NCI-H2227 treated with DMSO at 0.1 percent for 48 hours (cell line): ENCODE measurements around the gene PICK1.

Experiments used
- DNase-seq: peaks from one replicate; lab custom pipeline; 2025; lab: John Stamatoyannopoulos, UW

PICK1 gene

GRCh38 chr22:38056969-38057891 is at the start of gene PICK1:
Gene PICK1, plus strand, starts transcription at chr22:38057404. Its CDS starts 406 bp downstream, at chr22:38057810.
- DNase-seq: peak; percentile 79

GRCh38 chr22:38009000-38009806 is 48.0 kb upstream of the PICK1 start:
- no peak for DNase-seq

GRCh38 chr22:38012604-38013072 is 44.6 kb upstream of the PICK1 start:
- no peak for DNase-seq

- DNase-seq: no peak
These were observed 43.1 kb upstream of the PICK1 start for GRCh38 chr22:38014083-38014482.

GRCh38 chr22:38016182-38017151 is 40.7 kb upstream of the PICK1 start:
- peak; percentile 12 for DNase-seq

GRCh38 chr22:38017272-38017920 is 39.8 kb upstream of the PICK1 start:
- no peak for DNase-seq

GRCh38 chr22:38017939-38018885 is 39.0 kb upstream of the PICK1 start:
- DNase-seq: no peak

- no peak for DNase-seq
These were observed 38.0 kb upstream of the PICK1 start for GRCh38 chr22:38018938-38019827.

- DNase-seq: no peak
These were observed 36.0 kb upstream of the PICK1 start for GRCh38 chr22:38021206-38021605.

GRCh38 chr22:38023045-38023444 is 34.2 kb upstream of the PICK1 start:
- no peak for DNase-seq

GRCh38 chr22:38025514-38025913 is 31.7 kb upstream of the PICK1 start:
- no peak for DNase-seq

GRCh38 chr22:38026130-38027111 is 30.8 kb upstream of the PICK1 start:
- DNase-seq: no peak

- no peak for DNase-seq
These were observed 29.7 kb upstream of the PICK1 start for GRCh38 chr22:38027487-38027886.

- no peak for DNase-seq
These were observed 28.7 kb upstream of the PICK1 start for GRCh38 chr22:38028344-38029130.

GRCh38 chr22:38029370-38029769 is 27.8 kb upstream of the PICK1 start:
- DNase-seq: no peak

- DNase-seq: no peak
These were observed 27.3 kb upstream of the PICK1 start for GRCh38 chr22:38029901-38030300.
